Bronchial epithelial cell (primary cell): ENCODE measurements around the gene GPR153. TPM values are rescaled to one million over a fixed set of nuclear protein-coding genes. Genes with fewer than 3 reads are reported as not detected.

ENCODE experiments used
- DNase-seq: peaks from one replicate; pipeline ENCODE4 v3.0.0-alpha.2; 2010; ENCODE audit warnings: low read depth
- FAIRE-seq: peaks from 2 replicates; lab custom pipeline; 2011; peaks lifted over from hg19 to GRCh38; lab: Jason Lieb, UNC
- H3K27me3 ChIP-seq: 2 replicates; pipeline ENCODE4 v1.5.1; 2011; ENCODE audit warnings: low read length; ENCODE audit not compliant: control insufficient read depth, insufficient read depth
- H3K36me3 ChIP-seq: 2 replicates; pipeline ENCODE4 v1.5.1; 2011; ENCODE audit warnings: low read length; ENCODE audit not compliant: control insufficient read depth, insufficient read depth
- H3K4me3 ChIP-seq: 2 replicates; pipeline ENCODE4 v1.5.1; 2011; ENCODE audit warnings: mild to moderate bottlenecking, low read depth, low read length, control low read depth
- total RNA-seq: library from RNA; depleted of rRNA; stranded (reverse); fragments of >200 nt; gene quantifications from 2 replicates; pipeline ENCODE4 v1.2.1, GENCODE V29; 2014
- TF ChIP-seq, protein P1 (sequence below): IDR thresholded peaks from 2 replicates; pipeline ENCODE4 v1.5.1; 2011; ENCODE audit warnings: mild to moderate bottlenecking, moderate library complexity, low read length, control low read depth, inconsistent platforms; ENCODE audit not compliant: insufficient read depth, severe bottlenecking

The GPR153 gene
- total RNA-seq, 1 donor from 2014 or later: 44.2 TPM

DNA sequence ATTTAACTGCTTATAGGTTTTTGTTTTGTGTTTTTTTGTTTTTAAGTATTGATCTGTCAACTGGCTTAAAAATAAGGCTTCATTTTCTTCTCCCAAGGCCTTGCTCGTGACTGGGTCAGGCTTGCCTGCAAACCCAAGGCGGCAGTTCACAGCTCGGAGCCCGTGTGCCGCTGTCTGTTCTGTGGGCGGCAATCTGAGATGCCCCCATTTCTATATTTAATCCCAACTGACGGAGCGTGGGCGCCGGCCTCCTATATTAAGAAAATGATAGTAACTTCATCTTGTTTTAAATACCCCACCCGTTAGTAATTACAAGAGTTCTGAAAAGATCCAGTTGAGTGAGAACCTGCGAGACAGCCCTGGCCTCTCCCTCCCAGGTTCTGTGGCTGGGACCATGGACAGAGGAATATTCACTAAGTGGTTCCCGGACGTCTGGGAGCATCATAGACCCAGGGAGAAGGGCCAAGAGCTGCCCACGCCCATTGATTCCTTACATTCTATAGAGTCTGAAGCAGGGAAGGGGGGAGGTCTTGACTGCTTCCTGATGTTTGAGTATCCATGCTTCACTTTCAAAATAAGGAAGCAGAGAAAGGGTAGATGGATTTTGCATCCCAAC lies 42.6 kb upstream of the GPR153 start:
- FAIRE-seq: no peak
- DNase-seq: no peak
- no peak overlapping the region for H3K4me3 ChIP-seq
- H3K36me3 ChIP-seq: peaks cover 3% of the 10 kb centered on the region
- TF ChIP-seq, protein P1, sequence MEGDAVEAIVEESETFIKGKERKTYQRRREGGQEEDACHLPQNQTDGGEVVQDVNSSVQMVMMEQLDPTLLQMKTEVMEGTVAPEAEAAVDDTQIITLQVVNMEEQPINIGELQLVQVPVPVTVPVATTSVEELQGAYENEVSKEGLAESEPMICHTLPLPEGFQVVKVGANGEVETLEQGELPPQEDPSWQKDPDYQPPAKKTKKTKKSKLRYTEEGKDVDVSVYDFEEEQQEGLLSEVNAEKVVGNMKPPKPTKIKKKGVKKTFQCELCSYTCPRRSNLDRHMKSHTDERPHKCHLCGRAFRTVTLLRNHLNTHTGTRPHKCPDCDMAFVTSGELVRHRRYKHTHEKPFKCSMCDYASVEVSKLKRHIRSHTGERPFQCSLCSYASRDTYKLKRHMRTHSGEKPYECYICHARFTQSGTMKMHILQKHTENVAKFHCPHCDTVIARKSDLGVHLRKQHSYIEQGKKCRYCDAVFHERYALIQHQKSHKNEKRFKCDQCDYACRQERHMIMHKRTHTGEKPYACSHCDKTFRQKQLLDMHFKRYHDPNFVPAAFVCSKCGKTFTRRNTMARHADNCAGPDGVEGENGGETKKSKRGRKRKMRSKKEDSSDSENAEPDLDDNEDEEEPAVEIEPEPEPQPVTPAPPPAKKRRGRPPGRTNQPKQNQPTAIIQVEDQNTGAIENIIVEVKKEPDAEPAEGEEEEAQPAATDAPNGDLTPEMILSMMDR: no peak
- H3K27me3 ChIP-seq: no peaks in the 10 kb centered on the region

DNA sequence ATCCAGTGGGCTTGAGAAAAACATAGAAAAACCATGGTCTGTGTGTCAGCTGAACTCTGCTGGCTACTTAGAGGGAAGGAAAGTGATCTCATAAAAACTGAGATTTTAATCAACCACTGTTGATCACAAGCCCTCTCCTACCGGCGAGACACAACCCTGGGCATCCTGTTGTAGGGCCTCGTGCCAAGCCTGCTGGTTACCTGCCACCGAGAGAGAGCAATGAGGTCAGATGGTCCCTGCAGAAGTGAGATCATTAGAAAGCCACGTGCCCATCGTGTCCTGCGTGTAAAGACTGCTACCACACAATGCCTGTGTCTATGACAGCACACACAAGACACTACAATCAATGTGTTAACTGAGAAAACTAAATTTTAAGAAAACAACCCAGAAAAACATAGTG lies 41.7 kb upstream of the GPR153 start:
- no peak overlapping the region for H3K4me3 ChIP-seq
- TF ChIP-seq, protein P1: no peak
- peaks cover 3% of the 10 kb centered on the region for H3K36me3 ChIP-seq
- FAIRE-seq (no peak), DNase-seq (peak; percentile 17)
- H3K27me3 ChIP-seq: no peaks in the 10 kb centered on the region

DNA sequence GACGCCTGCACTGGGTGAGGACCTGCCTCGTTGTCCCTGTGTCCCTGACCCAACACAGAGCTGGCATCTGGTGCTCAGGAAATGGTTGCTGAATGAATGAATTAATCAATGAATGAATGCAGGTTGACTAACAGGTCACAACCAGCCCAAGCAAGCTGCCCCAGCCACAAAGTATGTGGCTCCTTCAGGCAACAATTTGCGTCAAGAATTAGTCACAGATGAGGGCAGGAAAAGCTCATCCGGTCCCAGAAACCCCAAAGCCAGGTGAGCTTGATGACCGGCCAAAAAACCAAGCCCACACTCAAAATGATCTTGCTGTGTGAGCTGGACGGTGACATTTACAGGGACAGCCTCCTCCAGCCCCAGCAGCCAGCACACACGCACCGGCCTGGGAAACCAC lies 40.6 kb upstream of the GPR153 start:
- Histone ChIP-seq H3K36me3 (peaks cover 3% of the 10 kb centered on the region), H3K27me3 (no peaks in the 10 kb centered on the region), H3K4me3 (no peak overlapping the region)
- DNase-seq (peak; percentile 96), FAIRE-seq (no peak)
- TF ChIP-seq, protein P1: no peak

DNA sequence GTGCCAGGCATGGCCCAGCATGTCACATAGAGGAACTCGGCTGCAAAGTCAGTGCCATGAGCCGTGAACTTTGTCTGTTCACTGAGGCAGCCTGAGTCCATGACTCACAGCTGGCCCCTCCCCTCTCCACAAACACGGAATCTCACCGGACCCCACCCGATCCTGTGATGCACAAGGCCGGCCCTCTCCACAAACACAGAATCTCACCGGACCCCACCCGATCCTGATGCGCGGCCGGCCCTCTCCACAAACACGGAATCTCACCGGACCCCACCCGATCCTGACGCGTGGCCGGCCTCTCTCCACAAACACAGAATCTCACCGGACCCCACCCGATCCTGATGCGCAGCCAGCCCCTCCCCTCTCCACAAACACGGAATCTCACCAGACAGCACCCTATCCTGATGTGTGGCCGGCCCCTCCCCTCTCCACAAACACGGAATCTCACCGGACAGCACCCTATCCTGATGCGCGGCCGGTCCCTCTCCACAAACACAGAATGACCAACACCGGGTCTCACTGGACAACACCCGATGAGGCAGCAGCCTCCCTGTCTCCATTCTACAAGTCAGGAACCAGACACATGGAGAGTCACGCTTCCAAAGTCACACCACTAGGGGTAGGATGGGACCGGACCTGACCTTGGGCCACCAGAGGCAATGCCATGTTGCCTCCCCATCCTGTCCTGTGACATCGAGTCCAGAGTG lies 39.6 kb upstream of the GPR153 start:
- FAIRE-seq: peak; percentile 87
- no peaks in the 10 kb centered on the region for H3K27me3 ChIP-seq
- TF ChIP-seq, protein P1: peak; percentile 26
- no peak overlapping the region for H3K4me3 ChIP-seq
- peaks cover 3% of the 10 kb centered on the region for H3K36me3 ChIP-seq
- peak; percentile 80 for DNase-seq

DNA sequence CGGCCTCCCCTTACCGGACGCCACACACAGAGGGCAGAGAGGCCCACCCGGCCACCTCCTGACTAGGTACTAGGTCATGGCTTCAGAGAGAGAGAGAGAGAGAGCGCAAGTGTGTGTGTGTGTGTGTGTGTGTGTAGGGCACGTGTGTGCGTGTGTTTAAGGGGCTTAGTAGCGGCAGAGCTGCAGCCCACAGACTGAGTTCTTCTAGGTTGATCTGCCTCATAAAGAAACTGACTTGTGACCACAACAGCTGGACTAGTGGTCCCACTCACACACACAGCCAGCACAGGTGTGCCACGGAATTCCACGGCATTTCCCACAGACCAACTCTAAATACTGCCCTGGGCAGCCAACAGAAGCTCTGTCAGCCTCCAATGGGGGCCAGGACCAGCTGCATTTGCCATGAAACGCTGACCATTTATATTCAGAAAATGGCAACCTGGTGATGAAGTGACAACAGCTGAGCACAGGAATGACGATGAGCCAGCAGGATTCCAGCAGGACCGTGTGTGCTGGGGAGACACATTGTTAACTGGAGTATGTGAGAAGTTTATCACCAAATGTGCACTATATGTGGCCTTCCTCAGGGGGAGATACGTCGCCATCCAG lies 38.8 kb upstream of the GPR153 start:
- TF ChIP-seq, protein P1: no peak
- H3K36me3 ChIP-seq: peaks cover 3% of the 10 kb centered on the region
- FAIRE-seq (peak; percentile 64), DNase-seq (no peak)
- no peaks in the 10 kb centered on the region for H3K27me3 ChIP-seq
- H3K4me3 ChIP-seq: no peak overlapping the region
